Adipocyte (in vitro differentiated cells): ENCODE results near the gene ADAMTS2.

Experiments
- DNase-seq: peaks from one replicate; pipeline ENCODE4 v3.0.0-alpha.2; 2015; ENCODE audit warnings: low read depth
- H3K27me3 ChIP-seq: replicated peaks from 2 replicates; pipeline ENCODE4 v1.7.0; 2013; ENCODE audit warnings: mild to moderate bottlenecking, low read length, moderate library complexity; ENCODE audit not compliant: control insufficient read depth, insufficient read depth
- H3K36me3 ChIP-seq: 2 replicates; pipeline ENCODE4 v1.7.0; 2013; ENCODE audit warnings: low read length, mild to moderate bottlenecking, moderate library complexity; ENCODE audit not compliant: control insufficient read depth, insufficient read depth, severe bottlenecking
- H3K4me1 ChIP-seq: 2 replicates; pipeline ENCODE4 v1.7.0; 2013; ENCODE audit warnings: mild to moderate bottlenecking, low read length, moderate library complexity; ENCODE audit not compliant: control insufficient read depth, insufficient read depth
- H3K4me3 ChIP-seq: 2 replicates; pipeline ENCODE4 v1.7.0; 2013; ENCODE audit warnings: mild to moderate bottlenecking, low read length, moderate library complexity
- H3K9ac ChIP-seq: 2 replicates; pipeline ENCODE4 v1.7.0; 2013; ENCODE audit warnings: mild to moderate bottlenecking, low read length, moderate library complexity
- H3K9me3 ChIP-seq: 2 replicates; pipeline ENCODE4 v1.7.0; 2013; ENCODE audit warnings: mild to moderate bottlenecking, low read length, moderate library complexity; ENCODE audit not compliant: control insufficient read depth

Gene ADAMTS2

GRCh38 chr5:179184521-179185050 is 160.7 kb downstream of the ADAMTS2 start:
- no peaks in the 10 kb centered on the region for H3K4me1 ChIP-seq
- DNase-seq, result no peak
- no peak overlapping the region for H3K9ac ChIP-seq

GRCh38 chr5:179183481-179183880 is 161.8 kb downstream of the ADAMTS2 start:
- Histone ChIP-seq H3K9me3 (peaks cover 5% of the 10 kb centered on the region), H3K4me3 (no peak overlapping the region), H3K27me3 (no peaks in the 10 kb centered on the region), H3K9ac (no peak overlapping the region), H3K4me1 (no peaks in the 10 kb centered on the region), H3K36me3 (peaks cover 46% of the 10 kb centered on the region)
- no peak for DNase-seq

More at GRCh38 chr5:179184521-179185050, 160.7 kb downstream of the ADAMTS2 start:
- Histone ChIP-seq H3K27me3 (no peaks in the 10 kb centered on the region), H3K9me3 (no peaks in the 10 kb centered on the region), H3K4me3 (no peak overlapping the region), H3K36me3 (peaks cover 35% of the 10 kb centered on the region)

GRCh38 chr5:179182601-179183000 is 162.7 kb downstream of the ADAMTS2 start:
- no peak for DNase-seq
- no peak overlapping the region for H3K9ac ChIP-seq
- peaks cover 5% of the 10 kb centered on the region for H3K9me3 ChIP-seq
- H3K36me3 ChIP-seq, result peaks cover 52% of the 10 kb centered on the region
- no peaks in the 10 kb centered on the region for H3K27me3 ChIP-seq
- no peak overlapping the region for H3K4me3 ChIP-seq
- no peaks in the 10 kb centered on the region for H3K4me1 ChIP-seq

GRCh38 chr5:179181988-179182387 is 163.3 kb downstream of the ADAMTS2 start:
- no peaks in the 10 kb centered on the region for H3K4me1 ChIP-seq
- no peak for DNase-seq
- no peak overlapping the region for H3K4me3 ChIP-seq
- H3K27me3 ChIP-seq, result no peaks in the 10 kb centered on the region
- no peak overlapping the region for H3K9ac ChIP-seq
- H3K36me3 ChIP-seq, result peaks cover 58% of the 10 kb centered on the region
- H3K9me3 ChIP-seq, result peaks cover 5% of the 10 kb centered on the region

GRCh38 chr5:179180921-179181645 is 164.2 kb downstream of the ADAMTS2 start:
- no peak for DNase-seq
- H3K4me3 ChIP-seq, result no peak overlapping the region

GRCh38 chr5:179180061-179180610 is 165.1 kb downstream of the ADAMTS2 start:
- no peak for DNase-seq
- Histone ChIP-seq H3K4me3 (no peak overlapping the region), H3K36me3 (peaks cover 77% of the 10 kb centered on the region), H3K4me1 (no peaks in the 10 kb centered on the region), H3K9me3 (peaks cover 5% of the 10 kb centered on the region), H3K27me3 (no peaks in the 10 kb centered on the region), H3K9ac (no peak overlapping the region)

More at GRCh38 chr5:179180921-179181645, 164.2 kb downstream of the ADAMTS2 start:
- Histone ChIP-seq H3K9ac (no peak overlapping the region), H3K27me3 (no peaks in the 10 kb centered on the region), H3K36me3 (peaks cover 67% of the 10 kb centered on the region), H3K4me1 (no peaks in the 10 kb centered on the region), H3K9me3 (peaks cover 5% of the 10 kb centered on the region)

GRCh38 chr5:179177711-179178575 is 167.3 kb downstream of the ADAMTS2 start:
- H3K36me3 ChIP-seq, result peaks cover 78% of the 10 kb centered on the region
- no peak overlapping the region for H3K9ac ChIP-seq
- H3K9me3 ChIP-seq, result peaks cover 5% of the 10 kb centered on the region
- no peak for DNase-seq
- no peak overlapping the region for H3K4me3 ChIP-seq
- H3K27me3 ChIP-seq, result no peaks in the 10 kb centered on the region
- H3K4me1 ChIP-seq, result no peaks in the 10 kb centered on the region

GRCh38 chr5:179176571-179177230 is 168.6 kb downstream of the ADAMTS2 start:
- Histone ChIP-seq H3K9ac (no peak overlapping the region), H3K27me3 (no peaks in the 10 kb centered on the region), H3K9me3 (peaks cover 5% of the 10 kb centered on the region), H3K4me1 (no peaks in the 10 kb centered on the region), H3K36me3 (peaks cover 82% of the 10 kb centered on the region), H3K4me3 (no peak overlapping the region)
- no peak for DNase-seq

- Histone ChIP-seq H3K9ac (no peak overlapping the region), H3K27me3 (no peaks in the 10 kb centered on the region), H3K4me3 (no peak overlapping the region), H3K36me3 (peaks cover 77% of the 10 kb centered on the region), H3K4me1 (peaks cover 2% of the 10 kb centered on the region), H3K9me3 (peaks cover 5% of the 10 kb centered on the region)
- no peak for DNase-seq
Measured at GRCh38 chr5:179176166-179176565, 169.1 kb downstream of the ADAMTS2 start.

GRCh38 chr5:179171816-179172745 is 173.2 kb downstream of the ADAMTS2 start:
- DNase-seq, result no peak
- no peaks in the 10 kb centered on the region for H3K27me3 ChIP-seq
- peak overlapping the region; percentile 48 for H3K9ac ChIP-seq
- peaks cover 34% of the 10 kb centered on the region for H3K4me1 ChIP-seq
- peaks cover 39% of the 10 kb centered on the region for H3K36me3 ChIP-seq
- no peaks in the 10 kb centered on the region for H3K9me3 ChIP-seq
- no peak overlapping the region for H3K4me3 ChIP-seq
